ENCODE data around the gene GPX6.

- TF ChIP-seq, protein P1, sequence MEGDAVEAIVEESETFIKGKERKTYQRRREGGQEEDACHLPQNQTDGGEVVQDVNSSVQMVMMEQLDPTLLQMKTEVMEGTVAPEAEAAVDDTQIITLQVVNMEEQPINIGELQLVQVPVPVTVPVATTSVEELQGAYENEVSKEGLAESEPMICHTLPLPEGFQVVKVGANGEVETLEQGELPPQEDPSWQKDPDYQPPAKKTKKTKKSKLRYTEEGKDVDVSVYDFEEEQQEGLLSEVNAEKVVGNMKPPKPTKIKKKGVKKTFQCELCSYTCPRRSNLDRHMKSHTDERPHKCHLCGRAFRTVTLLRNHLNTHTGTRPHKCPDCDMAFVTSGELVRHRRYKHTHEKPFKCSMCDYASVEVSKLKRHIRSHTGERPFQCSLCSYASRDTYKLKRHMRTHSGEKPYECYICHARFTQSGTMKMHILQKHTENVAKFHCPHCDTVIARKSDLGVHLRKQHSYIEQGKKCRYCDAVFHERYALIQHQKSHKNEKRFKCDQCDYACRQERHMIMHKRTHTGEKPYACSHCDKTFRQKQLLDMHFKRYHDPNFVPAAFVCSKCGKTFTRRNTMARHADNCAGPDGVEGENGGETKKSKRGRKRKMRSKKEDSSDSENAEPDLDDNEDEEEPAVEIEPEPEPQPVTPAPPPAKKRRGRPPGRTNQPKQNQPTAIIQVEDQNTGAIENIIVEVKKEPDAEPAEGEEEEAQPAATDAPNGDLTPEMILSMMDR (IDR thresholded peaks at IDR 0.05) = no peak
- TF ChIP-seq POLR2A (IDR thresholded peaks at IDR 0.05) = no peak
- no peak for TF ChIP-seq EP300 (IDR thresholded peaks at IDR 0.05; ENCODE audit: low read depth)
Observed at GRCh38 chr6:28545955-28546354, 30.4 kb upstream of the GPX6 start.
